ENCODE measurements around the gene PSTPIP2. TPM values are rescaled to one million over a fixed set of nuclear protein-coding genes. Genes with fewer than 3 reads are reported as not detected.

PSTPIP2 gene
- polyA plus RNA-seq, 1 experiment = 5.9 TPM

- DNase-seq (ENCODE audit: low read depth) = no peak
- TF ChIP-seq CTCF (IDR thresholded peaks at IDR 0.05; ENCODE audit: insufficient read depth, low read depth, low read length) = no peak
- ChIA-PET CTCF (no interaction called here), POLR2A (no interaction called here)
- H3K36me3 ChIP-seq (ENCODE audit: control insufficient read depth, insufficient read depth, low read length) = peaks cover 6% of the 10 kb centered on the region
- no peaks in the 10 kb centered on the region for H3K27me3 ChIP-seq (ENCODE audit: control insufficient read depth, insufficient read depth, low read length)
- H3K4me3 ChIP-seq (ENCODE audit: low read depth, low read length) = no peak overlapping the region
Observed at GRCh38 chr18:46008531-46008930, 63.5 kb downstream of the PSTPIP2 start.

GRCh38 chr18:46007165-46007564 is 64.9 kb downstream of the PSTPIP2 start:
- Histone ChIP-seq H3K36me3 (ENCODE audit: control insufficient read depth, insufficient read depth, low read length) (peaks cover 6% of the 10 kb centered on the region), H3K27me3 (ENCODE audit: control insufficient read depth, insufficient read depth, low read length) (no peaks in the 10 kb centered on the region), H3K4me3 (ENCODE audit: low read depth, low read length) (no peak overlapping the region)
- TF ChIP-seq CTCF (IDR thresholded peaks at IDR 0.05; ENCODE audit: insufficient read depth, low read depth, low read length) = no peak
- DNase-seq (ENCODE audit: low read depth) = no peak
- POLR2A ChIA-PET = no interaction called here
- CTCF ChIA-PET = interaction anchor here (1.4 kb wide), 1 partner anchor 9 kb away, joined by 3 read pairs; no protein-coding TSS in a partner anchor

- no peak overlapping the region for H3K4me3 ChIP-seq (ENCODE audit: low read depth, low read length)
- no peak for TF ChIP-seq CTCF (IDR thresholded peaks at IDR 0.05; ENCODE audit: insufficient read depth, low read depth, low read length)
- CTCF ChIA-PET = interaction anchor here (0.9 kb wide), 1 partner anchor 29 kb away, joined by 3 read pairs; no protein-coding TSS in a partner anchor
- no peak for DNase-seq (ENCODE audit: low read depth)
- H3K36me3 ChIP-seq (ENCODE audit: control insufficient read depth, insufficient read depth, low read length) = 0 out of 2 replicates have a peak, but pooled peaks cover 2% of the 10 kb centered on the region
- no peaks in the 10 kb centered on the region for H3K27me3 ChIP-seq (ENCODE audit: control insufficient read depth, insufficient read depth, low read length)
- POLR2A ChIA-PET = interaction anchor here (0.7 kb wide), 1 partner anchor 9 kb away, joined by 6 read pairs; no protein-coding TSS in a partner anchor
Observed at GRCh38 chr18:46002934-46003333, 69.1 kb downstream of the PSTPIP2 start.

GRCh38 chr18:46001892-46002291 is 70.2 kb downstream of the PSTPIP2 start:
- ChIA-PET POLR2A (no interaction called here), CTCF (no interaction called here)
- Histone ChIP-seq H3K36me3 (ENCODE audit: control insufficient read depth, insufficient read depth, low read length) (0 out of 2 replicates have a peak, but pooled peaks cover 2% of the 10 kb centered on the region), H3K27me3 (ENCODE audit: control insufficient read depth, insufficient read depth, low read length) (no peaks in the 10 kb centered on the region), H3K4me3 (ENCODE audit: low read depth, low read length) (no peak overlapping the region)
- no peak for DNase-seq (ENCODE audit: low read depth)
- no peak for TF ChIP-seq CTCF (IDR thresholded peaks at IDR 0.05; ENCODE audit: insufficient read depth, low read depth, low read length)

GRCh38 chr18:46001074-46001473 is 71.0 kb downstream of the PSTPIP2 start:
- ChIA-PET POLR2A (no interaction called here), CTCF (no interaction called here)
- no peak overlapping the region for H3K4me3 ChIP-seq (ENCODE audit: low read depth, low read length)
- H3K27me3 ChIP-seq (ENCODE audit: control insufficient read depth, insufficient read depth, low read length) = no peaks in the 10 kb centered on the region
- no peak for TF ChIP-seq CTCF (IDR thresholded peaks at IDR 0.05; ENCODE audit: insufficient read depth, low read depth, low read length)
- H3K36me3 ChIP-seq (ENCODE audit: control insufficient read depth, insufficient read depth, low read length) = 0 out of 2 replicates have a peak, but pooled peaks cover 2% of the 10 kb centered on the region
- no peak for DNase-seq (ENCODE audit: low read depth)
